CD8-positive, alpha-beta memory T cell (primary cell): Measurements from ENCODE around the gene SPATA2. TPM values are rescaled to one million over a fixed set of nuclear protein-coding genes. Genes with fewer than 3 reads are reported as not detected.

ENCODE experiments used
- CTCF ChIA-PET: fragments of 350-600 bp; sonication (Branson Sonifier 250); formaldehyde crosslinking; loops from one replicate; lab custom pipeline; 2021; ENCODE audit warnings: antibody characterized with exemption; lab: Charles Lee
- POLR2A ChIA-PET: fragments of 350-600 bp; sonication (Branson Sonifier 250); formaldehyde crosslinking; loops from one replicate; lab custom pipeline; 2021; ENCODE audit warnings: antibody characterized with exemption; lab: Charles Lee
- DNase-seq, 5 donors: peaks; one replicate each; pipeline versions ENCODE4 v3.0.0 to v3.0.0-alpha.2; 2020 to 2022; ENCODE audit warnings: mixed read lengths in 1 of 5
- H3K27ac ChIP-seq: one replicate; pipeline ENCODE4 v1.7.0; 2013; ENCODE audit warnings: low read depth, mild to moderate bottlenecking, low read length, moderate library complexity
- H3K27me3 ChIP-seq: 2 replicates; pipeline ENCODE4 v1.7.0; 2013; ENCODE audit warnings: low read length, mild to moderate bottlenecking; ENCODE audit not compliant: insufficient read depth, poor library complexity, severe bottlenecking
- H3K36me3 ChIP-seq: 2 replicates; pipeline ENCODE4 v1.7.0; 2013; ENCODE audit warnings: mild to moderate bottlenecking, low read length, moderate library complexity; ENCODE audit not compliant: insufficient read depth
- H3K4me1 ChIP-seq: 2 replicates; pipeline ENCODE4 v1.7.0; 2013; ENCODE audit warnings: mild to moderate bottlenecking, low read length, moderate library complexity; ENCODE audit not compliant: insufficient read depth
- H3K4me3 ChIP-seq: 2 replicates; pipeline ENCODE4 v1.7.0; 2013; ENCODE audit warnings: mild to moderate bottlenecking, low read length
- H3K9me3 ChIP-seq: 2 replicates; pipeline ENCODE4 v1.7.0; 2013; ENCODE audit warnings: mild to moderate bottlenecking, low read length
- H3K27ac Mint-ChIP-seq, 8 donors: one replicate each; pipeline ENCODE4 v1.8.0; 2020 to 2021; ENCODE audit warnings: mixed read lengths in 8 of 8, mild to moderate bottlenecking in 6 of 8, inconsistent platforms in 3 of 8, moderate library complexity in 3 of 8
- H3K27me3 Mint-ChIP-seq, 2 donors: one replicate each; pipeline ENCODE4 v1.8.0; 2020 to 2021; ENCODE audit warnings: mixed read lengths in 2 of 2, mild to moderate bottlenecking in 1 of 2, moderate library complexity in 1 of 2
- H3K36me3 Mint-ChIP-seq, 3 donors: one replicate each; pipeline ENCODE4 v1.8.0; 2020 to 2021; ENCODE audit warnings: mixed read lengths in 3 of 3, inconsistent platforms in 1 of 3, mild to moderate bottlenecking in 1 of 3
- H3K4me1 Mint-ChIP-seq, 3 donors: one replicate each; pipeline ENCODE4 v1.8.0; 2020 to 2021; ENCODE audit warnings: mixed read lengths in 3 of 3, inconsistent platforms in 1 of 3, mild to moderate bottlenecking in 1 of 3
- H3K4me3 Mint-ChIP-seq, 7 donors: one replicate each; pipeline ENCODE4 v1.8.0; 2020 to 2021; ENCODE audit warnings: mixed read lengths in 7 of 7, mild to moderate bottlenecking in 6 of 7, moderate library complexity in 4 of 7, inconsistent platforms in 2 of 7
- H3K9me3 Mint-ChIP-seq, 5 donors: one replicate each; pipeline ENCODE4 v1.8.0; 2020 to 2022; ENCODE audit warnings: mixed read lengths in 5 of 5, mild to moderate bottlenecking in 3 of 5, moderate library complexity in 2 of 5, inconsistent platforms in 1 of 5
- polyA plus RNA-seq: library from polyadenylated mRNA; unstranded; fragments of 300-500 nt; fragmentation: Illumina TruSeq; gene quantifications from one replicate; pipeline ENCODE4 v1.2.3, GENCODE V29; 2021
- total RNA-seq, 2 experiments: library from RNA; stranded (reverse); gene quantifications; one replicate each; pipeline ENCODE4 v1.2.3, GENCODE V29; 2021

SPATA2 gene
- total and polyA plus RNA-seq, 3 experiments from 2014 or later, result 5.3 to 16.0 (median 15.0) TPM

- Mint-ChIP-seq H3K4me3 (peak overlapping the region in 1 of 7 donors; percentile 9), H3K9me3 (no peaks in the 10 kb centered on the region), H3K27ac (peak overlapping the region in 1 of 8 donors; percentile 71), H3K27me3 (no peaks in the 10 kb centered on the region), H3K4me1 (peaks cover 20 to 27% (median 21%) of the 10 kb centered on the region in 3 donors), H3K36me3 (peaks cover 0 to 52% (median 7%) of the 10 kb centered on the region in 3 donors)
- no peak for DNase-seq
- no peaks in the 10 kb centered on the region for H3K9me3 ChIP-seq
- ChIA-PET POLR2A (no interaction called here), CTCF (no interaction called here)
- peaks cover 4% of the 10 kb centered on the region for H3K36me3 ChIP-seq
- H3K4me3 ChIP-seq, result no peak overlapping the region
- H3K4me1 ChIP-seq, result peaks cover 3% of the 10 kb centered on the region
- H3K27me3 ChIP-seq, result no peaks in the 10 kb centered on the region
- no peak overlapping the region for H3K27ac ChIP-seq
These were observed 25.4 kb downstream of the SPATA2 start for GRCh38 chr20:49889935-49890333.

- H3K9me3 ChIP-seq, result no peaks in the 10 kb centered on the region
- Mint-ChIP-seq H3K4me1 (peaks cover 15 to 22% (median 18%) of the 10 kb centered on the region in 3 donors), H3K36me3 (peaks cover 0 to 58% (median 10%) of the 10 kb centered on the region in 3 donors), H3K27ac (peak overlapping the region in 3 of 8 donors; percentile 52 to 72 (median 67)), H3K27me3 (no peaks in the 10 kb centered on the region), H3K4me3 (no peak overlapping the region), H3K9me3 (no peaks in the 10 kb centered on the region)
- CTCF ChIA-PET, result interaction anchor here (1.0 to 1.2 kb wide), 6 partner anchors 9 to 294 kb away, joined by 3 to 5 read pairs (median 3); no protein-coding TSS in a partner anchor
- H3K36me3 ChIP-seq, result peaks cover 4% of the 10 kb centered on the region
- no peak overlapping the region for H3K4me3 ChIP-seq
- POLR2A ChIA-PET, result interaction anchor here (0.6 kb wide), 1 partner anchor 279 kb away, joined by 4 read pairs; no protein-coding TSS in a partner anchor
- H3K4me1 ChIP-seq, result peaks cover 1% of the 10 kb centered on the region
- H3K27me3 ChIP-seq, result no peaks in the 10 kb centered on the region
- no peak for DNase-seq
- no peak overlapping the region for H3K27ac ChIP-seq
These were observed 26.1 kb downstream of the SPATA2 start for GRCh38 chr20:49889001-49889934.

- Histone ChIP-seq H3K27me3 (no peaks in the 10 kb centered on the region), H3K9me3 (no peaks in the 10 kb centered on the region), H3K4me1 (no peaks in the 10 kb centered on the region), H3K27ac (no peak overlapping the region), H3K4me3 (no peak overlapping the region), H3K36me3 (peaks cover 9% of the 10 kb centered on the region)
- Mint-ChIP-seq H3K9me3 (no peaks in the 10 kb centered on the region), H3K27me3 (no peaks in the 10 kb centered on the region), H3K4me3 (no peak overlapping the region), H3K4me1 (peaks cover 7 to 14% (median 9%) of the 10 kb centered on the region in 3 donors), H3K36me3 (peaks cover 0 to 65% (median 12%) of the 10 kb centered on the region in 3 donors), H3K27ac (peak overlapping the region in 3 of 8 donors; percentile 52 to 67 (median 59))
- ChIA-PET POLR2A (no interaction called here), CTCF (interaction anchor here (1.0 to 1.2 kb wide), 7 partner anchors 8 to 293 kb away, joined by 3 to 5 read pairs (median 3); no protein-coding TSS in a partner anchor)
- peak; percentile 21 to 67 (median 36) for DNase-seq
These were observed 26.9 kb downstream of the SPATA2 start for GRCh38 chr20:49888212-49889000.

- ChIA-PET CTCF (interaction anchor here (1.0 to 2.0 kb wide), 8 partner anchors 7 to 278 kb away, joined by 3 to 7 read pairs (median 3); no protein-coding TSS in a partner anchor), POLR2A (no interaction called here)
- peaks cover 13% of the 10 kb centered on the region for H3K36me3 ChIP-seq
- Mint-ChIP-seq H3K4me1 (peaks cover under 1 to 7% (median 5%) of the 10 kb centered on the region in 3 donors), H3K27ac (peak overlapping the region in 4 of 8 donors; percentile 52 to 85 (median 68)), H3K4me3 (no peak overlapping the region), H3K9me3 (no peaks in the 10 kb centered on the region), H3K36me3 (peaks cover 0 to 72% (median 12%) of the 10 kb centered on the region in 3 donors), H3K27me3 (no peaks in the 10 kb centered on the region)
- H3K4me1 ChIP-seq, result no peaks in the 10 kb centered on the region
- H3K27ac ChIP-seq, result no peak overlapping the region
- no peaks in the 10 kb centered on the region for H3K27me3 ChIP-seq
- H3K9me3 ChIP-seq, result no peaks in the 10 kb centered on the region
- H3K4me3 ChIP-seq, result no peak overlapping the region
- no peak for DNase-seq
These were observed 27.8 kb downstream of the SPATA2 start for GRCh38 chr20:49887251-49888211.

GRCh38 chr20:49886571-49887213 is 28.6 kb downstream of the SPATA2 start:
- no peak overlapping the region for H3K27ac ChIP-seq
- Mint-ChIP-seq H3K9me3 (no peaks in the 10 kb centered on the region), H3K27ac (peak overlapping the region in 4 of 8 donors; percentile 15 to 85 (median 51)), H3K4me1 (peaks cover 0 to 5% (median 5%) of the 10 kb centered on the region in 3 donors), H3K4me3 (no peak overlapping the region), H3K36me3 (peaks cover 0 to 80% (median 12%) of the 10 kb centered on the region in 3 donors), H3K27me3 (no peaks in the 10 kb centered on the region)
- H3K36me3 ChIP-seq, result peaks cover 13% of the 10 kb centered on the region
- no peaks in the 10 kb centered on the region for H3K27me3 ChIP-seq
- CTCF ChIA-PET, result interaction anchor here (1.2 to 2.0 kb wide), 2 partner anchors 275 to 277 kb away, joined by 3 to 7 read pairs; no protein-coding TSS in a partner anchor
- DNase-seq, result no peak
- no peaks in the 10 kb centered on the region for H3K4me1 ChIP-seq
- H3K9me3 ChIP-seq, result no peaks in the 10 kb centered on the region
- H3K4me3 ChIP-seq, result no peak overlapping the region
- POLR2A ChIA-PET, result no interaction called here

GRCh38 chr20:49885558-49886332 is 29.6 kb downstream of the SPATA2 start:
- H3K27ac ChIP-seq, result no peak overlapping the region
- Mint-ChIP-seq H3K27ac (peak overlapping the region in 5 of 8 donors; percentile 2 to 75 (median 28)), H3K36me3 (peaks cover 0 to 87% (median 15%) of the 10 kb centered on the region in 3 donors), H3K4me3 (no peak overlapping the region), H3K9me3 (no peaks in the 10 kb centered on the region), H3K4me1 (peaks cover 0 to 5% (median 5%) of the 10 kb centered on the region in 3 donors), H3K27me3 (no peaks in the 10 kb centered on the region)
- no peaks in the 10 kb centered on the region for H3K27me3 ChIP-seq
- peaks cover 13% of the 10 kb centered on the region for H3K36me3 ChIP-seq
- H3K4me3 ChIP-seq, result no peak overlapping the region
- POLR2A ChIA-PET, result no interaction called here
- no peaks in the 10 kb centered on the region for H3K4me1 ChIP-seq
- CTCF ChIA-PET, result interaction anchor here (2.0 kb wide), 1 partner anchor 276 kb away, joined by 7 read pairs; no protein-coding TSS in a partner anchor
- no peak for DNase-seq
- H3K9me3 ChIP-seq, result no peaks in the 10 kb centered on the region
